SK-N-MC (cell line): ENCODE results near the gene VGLL4.

Experiments used
- FOXP2 ChIP-seq: optimal IDR thresholded peaks from 2 replicates; pipeline ENCODE3; 2011; ENCODE audit warnings: mild to moderate bottlenecking, moderate library complexity; ENCODE audit not compliant: insufficient read depth; ENCODE audit errors: extremely low read length, control extremely low read depth
- POLR2AphosphoS5 ChIP-seq: IDR thresholded peaks from 2 replicates; pipeline ENCODE4 v1.6.1; 2012; ENCODE audit warnings: mild to moderate bottlenecking, low read depth, low read length, borderline replicate concordance

DNA sequence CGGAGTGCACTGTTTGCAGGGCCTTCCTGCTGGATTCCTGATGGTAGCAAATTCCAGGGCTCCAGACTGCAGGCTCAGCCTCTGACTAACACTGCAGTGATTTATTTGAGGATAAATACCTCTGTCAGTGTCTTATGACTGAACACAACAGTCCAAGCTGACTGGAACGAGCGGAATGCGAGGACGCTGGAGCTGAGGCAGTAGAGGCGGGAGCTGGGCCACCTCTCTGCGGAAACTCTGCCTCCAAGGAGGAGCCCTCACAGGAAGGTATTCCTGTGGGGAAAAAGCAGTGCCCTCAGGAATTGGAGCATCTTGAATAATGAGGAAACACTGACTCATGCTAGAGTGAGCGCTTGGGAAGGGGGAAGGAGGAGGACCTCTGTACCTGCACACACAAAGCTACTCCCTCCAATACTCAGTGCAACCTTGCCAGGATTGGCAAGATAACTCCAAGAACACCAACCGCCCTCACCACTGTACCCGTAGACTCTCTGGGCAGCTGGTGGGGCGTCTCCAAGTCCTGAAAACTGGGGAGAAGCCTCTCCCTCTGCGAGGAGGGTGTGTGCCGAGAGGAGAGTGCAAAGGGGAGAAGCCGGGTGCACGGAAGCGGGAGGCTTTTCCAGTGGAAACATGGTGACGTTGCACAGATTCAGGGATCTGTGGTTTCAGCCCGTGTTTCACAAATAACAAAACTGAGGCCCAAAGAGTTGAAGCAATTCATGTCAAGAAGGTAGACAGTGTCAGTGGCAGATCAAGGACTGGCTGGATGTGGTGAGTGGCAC is 43.0 kb downstream of the VGLL4 start:
- TF ChIP-seq FOXP2 (no peak), POLR2AphosphoS5 (no peak)
